B cell (primary cell): ENCODE measurements around the gene ONECUT3. TPM values are rescaled to one million over a fixed set of nuclear protein-coding genes. Genes with fewer than 3 reads are reported as not detected.

Experiments
- ATAC-seq: fragments of 200-7000 bp; cut with Tn5 transposase; one replicate; pipeline ENCODE4 v1.10.0; 2021; ENCODE audit warnings: low read depth, mild to moderate bottlenecking, moderate number of reproducible peaks, moderate library complexity
- CTCF ChIA-PET: fragments of 350-600 bp; sonication (Branson Sonifier 250); formaldehyde crosslinking; loops from one replicate; lab custom pipeline; 2021; ENCODE audit warnings: antibody characterized with exemption, inconsistent platforms; lab: Charles Lee
- POLR2A ChIA-PET: fragments of 350-600 bp; sonication (Branson Sonifier 250); formaldehyde crosslinking; loops from one replicate; lab custom pipeline; 2021; ENCODE audit warnings: antibody characterized with exemption; lab: Charles Lee
- DNase-seq: peaks from one replicate; pipeline ENCODE4 v3.0.0; 2013
- H2AFZ ChIP-seq: 2 replicates; pipeline ENCODE4 v1.6.1; 2012; ENCODE audit warnings: mild to moderate bottlenecking, low read depth, low read length; ENCODE audit not compliant: insufficient read depth, poor library complexity, severe bottlenecking
- H3K27ac ChIP-seq, 2 donors: 1 replicate in 1 of 2; 2 replicates in 1 of 2; pipeline ENCODE4 v1.5.1; 2012 to 2013; ENCODE audit warnings: low read length in 2 of 2, mild to moderate bottlenecking in 2 of 2, moderate library complexity in 1 of 2
- H3K27me3 ChIP-seq, 4 experiments: fragments of 200-600 bp in 1 of 4; sonication (generic) in 1 of 4; replicated peaks in 1 of 4; 1 replicate in 2 of 4; 2 replicates in 2 of 4; pipeline versions ENCODE4 v1.6.1 to v1.7.0; 2013 to 2016; ENCODE audit warnings: low read length in 3 of 4, mild to moderate bottlenecking in 2 of 4, mixed read lengths in 1 of 4, moderate library complexity in 1 of 4; ENCODE audit not compliant: insufficient read depth in 4 of 4, control insufficient read depth in 3 of 4; ENCODE audit errors: control extremely low read depth in 1 of 4
- H3K36me3 ChIP-seq, 2 experiments: replicated peaks in 1 of 2; 1 replicate in 1 of 2; 2 replicates in 1 of 2; pipeline versions ENCODE4 v1.6.1 to v1.7.1; 2013; ENCODE audit warnings: low read length in 1 of 2; ENCODE audit not compliant: insufficient read depth in 2 of 2, control insufficient read depth in 1 of 2; ENCODE audit errors: control extremely low read depth in 1 of 2, extremely low read depth in 1 of 2
- H3K4me1 ChIP-seq, 2 donors: fragments of 200-600 bp in 1 of 2; sonication (generic) in 1 of 2; 1 replicate in 1 of 2; 2 replicates in 1 of 2; pipeline versions ENCODE4 v1.5.1 to v1.6.1; 2013 to 2017; ENCODE audit warnings: low read length in 2 of 2; ENCODE audit not compliant: control insufficient read depth in 2 of 2, insufficient read depth in 2 of 2
- H3K4me2 ChIP-seq: replicated peaks from 2 replicates; pipeline ENCODE3; 2012; ENCODE audit warnings: mild to moderate bottlenecking, low read depth, low read length; ENCODE audit not compliant: poor library complexity, severe bottlenecking
- H3K4me3 ChIP-seq, 5 experiments: fragments of 200-600 bp in 1 of 5; sonication (generic) in 1 of 5; 1 replicate in 3 of 5; 2 replicates in 2 of 5; pipeline versions ENCODE4 v1.5.1 to v1.7.0; 2011 to 2016; ENCODE audit warnings: low read length in 4 of 5, mild to moderate bottlenecking in 4 of 5, low read depth in 2 of 5, control low read depth in 1 of 5, moderate library complexity in 1 of 5; ENCODE audit not compliant: insufficient read depth in 1 of 5; ENCODE audit errors: control extremely low read depth in 1 of 5, extremely low read depth in 1 of 5
- H3K79me2 ChIP-seq: fragments of 200-600 bp; sonication (generic); one replicate; pipeline ENCODE4 v1.6.0; 2016; ENCODE audit warnings: low read length; ENCODE audit not compliant: control insufficient read depth, insufficient read depth
- H3K9ac ChIP-seq: fragments of 200-600 bp; sonication (generic); 2 replicates; pipeline ENCODE4 v1.6.1; 2017; ENCODE audit warnings: mild to moderate bottlenecking, low read length, moderate library complexity
- H3K9me3 ChIP-seq, 3 donors: one replicate each; pipeline versions ENCODE4 v1.6.1 to v1.7.1; 2013; ENCODE audit warnings: low read length in 2 of 3; ENCODE audit not compliant: control insufficient read depth in 2 of 3, insufficient read depth in 1 of 3; ENCODE audit errors: control extremely low read depth in 1 of 3
- H4K20me1 ChIP-seq: 2 replicates; pipeline ENCODE4 v1.6.0; 2012; ENCODE audit warnings: mild to moderate bottlenecking, low read length; ENCODE audit not compliant: insufficient read depth, control insufficient read depth, poor library complexity, severe bottlenecking
- H3K27ac Mint-ChIP-seq: one replicate; pipeline ENCODE4 v1.8.0; 2021; ENCODE audit warnings: mixed read lengths
- H3K27me3 Mint-ChIP-seq: one replicate; pipeline ENCODE4 v1.8.0; 2021; ENCODE audit warnings: mixed read lengths
- H3K4me1 Mint-ChIP-seq: one replicate; pipeline ENCODE4 v1.8.0; 2021; ENCODE audit warnings: mixed read lengths
- H3K4me3 Mint-ChIP-seq: one replicate; pipeline ENCODE4 v1.8.0; 2021; ENCODE audit warnings: mixed read lengths
- H3K9me3 Mint-ChIP-seq: one replicate; pipeline ENCODE4 v1.8.0; 2022; ENCODE audit warnings: mixed read lengths; ENCODE audit not compliant: insufficient read depth
- EZH2 ChIP-seq: IDR thresholded peaks from 2 replicates; pipeline ENCODE4 v1.6.1; 2012; ENCODE audit warnings: borderline replicate concordance, low read depth, mild to moderate bottlenecking, moderate library complexity, low read length; ENCODE audit not compliant: insufficient read depth, poor library complexity, severe bottlenecking
- WGBS: methylation state at CpG from one replicate; pipeline ENCODE4 v1.1.5; 2013; ENCODE audit warnings: missing lambda C conversion rate; ENCODE audit not compliant: insufficient coverage; 5-methylcytosine and 5-hydroxymethylcytosine counted together
- intact Hi-C: fragments of 100-400 bp; cut with micrococcal nuclease; formaldehyde crosslinking; loops from one replicate; pipeline ENCODE4 v1.10.0; 2022
- polyA plus RNA-seq: library from polyadenylated mRNA; depleted of rRNA; stranded (reverse); fragments of >200 nt; gene quantifications from 2 replicates; pipeline ENCODE4 v1.2.3, GENCODE V29; 2012
- total RNA-seq, 2 donors: library from RNA; stranded (reverse); fragments of 120-200 nt in 1 of 2; gene quantifications; 1 replicate in 1 of 2; 2 replicates in 1 of 2; pipeline versions ENCODE4 v1.2.3 to v1.2.4, GENCODE V29; 2013 to 2022
- TF ChIP-seq, protein P1 (sequence below): fragments of 200-600 bp; IDR thresholded peaks from one replicate; pipeline ENCODE4 v1.8.0; 2022; ENCODE audit warnings: antibody characterized with exemption, mild to moderate bottlenecking

The ONECUT3 gene
- total and polyA plus RNA-seq, 2 donors (not counting 1 experiment from before 2014, with no cell fraction given), result not detected

DNA sequence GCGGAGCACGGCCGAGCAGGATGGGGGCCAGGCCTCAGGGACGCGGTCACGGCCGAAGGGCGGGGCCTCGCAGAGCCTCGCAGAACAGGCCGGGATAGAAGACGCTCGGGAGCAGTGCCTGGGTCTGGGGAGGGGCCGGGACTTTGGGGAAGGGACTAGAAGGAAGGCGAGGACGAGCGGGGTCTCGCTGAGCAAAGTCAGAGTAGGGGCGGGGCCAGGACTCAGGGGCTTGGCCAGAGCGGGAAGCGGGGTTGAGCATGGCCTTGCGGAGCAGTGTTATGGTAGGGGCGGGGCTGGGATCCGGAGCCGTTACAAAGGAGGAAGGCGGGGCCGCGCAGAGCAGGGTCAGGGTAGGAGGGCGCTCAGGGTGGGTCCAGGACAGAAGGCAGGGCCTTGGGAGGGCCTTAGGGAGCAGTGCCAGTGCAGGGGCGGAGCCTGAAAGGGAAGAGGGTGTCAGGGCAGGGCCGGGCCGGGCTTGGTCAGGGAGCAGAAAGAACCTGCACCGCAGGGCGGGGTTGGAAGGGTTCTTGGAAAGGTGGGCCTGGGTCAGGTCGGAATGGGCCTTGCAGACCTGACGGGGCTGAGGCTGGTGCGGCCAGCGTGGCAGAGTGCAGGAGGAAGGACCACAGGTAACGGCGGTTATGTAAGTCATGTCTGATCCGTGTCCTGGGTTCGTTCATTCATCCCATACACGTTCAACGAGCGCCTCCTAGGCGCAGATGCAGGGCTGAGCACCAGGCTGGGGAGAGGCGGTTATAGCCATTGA is 59.3 kb downstream of the ONECUT3 start:
- DNase-seq (peak; percentile 93), ATAC-seq (peak; percentile 79)
- Histone ChIP-seq H3K4me3 (peak overlapping the region; percentile 35 to 73 (median 61)), H4K20me1 (peaks cover 16% of the 10 kb centered on the region), H3K27me3 (no peaks in the 10 kb centered on the region), H3K9ac (peak overlapping the region; percentile 70), H3K79me2 (no peaks in the 10 kb centered on the region), H3K4me1 (peaks cover 9 to 19% of the 10 kb centered on the region in 2 donors), H3K4me2 (peak overlapping the region; percentile 99), H3K36me3 (peaks cover 0 to 20% of the 10 kb centered on the region in 2 experiments), H2AFZ (peak overlapping the region; percentile 98), H3K9me3 (peaks cover 0 to 5% (median 0%) of the 10 kb centered on the region in 3 donors), H3K27ac (peak overlapping the region in 1 of 2 donors; percentile 0)
- ChIA-PET POLR2A (no interaction called here), CTCF (interaction anchor here (1.3 to 2.0 kb wide), 3 partner anchors 13 to 322 kb away, joined by 3 to 7 read pairs (median 5); partner anchors contain the start of genes PCSK4 and REEP6)
- H3K27ac Mint-ChIP-seq, result peak overlapping the region; percentile 87
- peak overlapping the region; percentile 97 for H3K4me3 Mint-ChIP-seq
- no peaks in the 10 kb centered on the region for H3K9me3 Mint-ChIP-seq
- TF ChIP-seq, protein P1, sequence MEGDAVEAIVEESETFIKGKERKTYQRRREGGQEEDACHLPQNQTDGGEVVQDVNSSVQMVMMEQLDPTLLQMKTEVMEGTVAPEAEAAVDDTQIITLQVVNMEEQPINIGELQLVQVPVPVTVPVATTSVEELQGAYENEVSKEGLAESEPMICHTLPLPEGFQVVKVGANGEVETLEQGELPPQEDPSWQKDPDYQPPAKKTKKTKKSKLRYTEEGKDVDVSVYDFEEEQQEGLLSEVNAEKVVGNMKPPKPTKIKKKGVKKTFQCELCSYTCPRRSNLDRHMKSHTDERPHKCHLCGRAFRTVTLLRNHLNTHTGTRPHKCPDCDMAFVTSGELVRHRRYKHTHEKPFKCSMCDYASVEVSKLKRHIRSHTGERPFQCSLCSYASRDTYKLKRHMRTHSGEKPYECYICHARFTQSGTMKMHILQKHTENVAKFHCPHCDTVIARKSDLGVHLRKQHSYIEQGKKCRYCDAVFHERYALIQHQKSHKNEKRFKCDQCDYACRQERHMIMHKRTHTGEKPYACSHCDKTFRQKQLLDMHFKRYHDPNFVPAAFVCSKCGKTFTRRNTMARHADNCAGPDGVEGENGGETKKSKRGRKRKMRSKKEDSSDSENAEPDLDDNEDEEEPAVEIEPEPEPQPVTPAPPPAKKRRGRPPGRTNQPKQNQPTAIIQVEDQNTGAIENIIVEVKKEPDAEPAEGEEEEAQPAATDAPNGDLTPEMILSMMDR, result peak; percentile 68
- no peak for TF ChIP-seq EZH2
- WGBS, result under 1% methylated on average over 44 of the region's 47 CpGs
- H3K4me1 Mint-ChIP-seq, result peaks cover 12% of the 10 kb centered on the region
- intact Hi-C loops, result loop anchor here (1.0 to 5.0 kb wide), 4 partner anchors 36 to 615 kb away; partner anchors contain the start of genes MEX3D, PCSK4, REXO1 and TIMM13
- H3K27me3 Mint-ChIP-seq, result no peaks in the 10 kb centered on the region
